ENCODE measurements around the gene AATK. TPM values are rescaled to one million over a fixed set of nuclear protein-coding genes. Genes with fewer than 3 reads are reported as not detected.
A peak's percentile ranks its signal among the peaks of the same experiment; 100 is the strongest.

The AATK gene
- total RNA-seq, 1 donor from 2014 or later, result 7.7 TPM

- Mint-ChIP-seq H3K27ac (ENCODE audit: unreplicated experiment) (no peak overlapping the region), H3K4me3 (ENCODE audit: unreplicated experiment) (no peak overlapping the region), H3K4me1 (ENCODE audit: unreplicated experiment) (peaks cover 5% of the 10 kb centered on the region), H3K9me3 (ENCODE audit: unreplicated experiment) (no peaks in the 10 kb centered on the region), H3K27me3 (ENCODE audit: unreplicated experiment) (peaks cover 17% of the 10 kb centered on the region), H3K36me3 (ENCODE audit: low read depth, unreplicated experiment) (no peaks in the 10 kb centered on the region)
- TF ChIP-seq CTCF (IDR thresholded peaks at IDR 0.05; ENCODE audit: unreplicated experiment), result no peak
- DNase-seq (ENCODE audit: low spot score), result no peak
These were observed 50.8 kb downstream of the AATK start for GRCh38 chr17:81115219-81115618.

- Mint-ChIP-seq H3K27ac (ENCODE audit: unreplicated experiment) (peak overlapping the region; percentile 61), H3K4me3 (ENCODE audit: unreplicated experiment) (no peak overlapping the region), H3K27me3 (ENCODE audit: unreplicated experiment) (peaks cover 17% of the 10 kb centered on the region), H3K9me3 (ENCODE audit: unreplicated experiment) (no peaks in the 10 kb centered on the region), H3K4me1 (ENCODE audit: unreplicated experiment) (peaks cover 5% of the 10 kb centered on the region), H3K36me3 (ENCODE audit: low read depth, unreplicated experiment) (no peaks in the 10 kb centered on the region)
- no peak for TF ChIP-seq CTCF (IDR thresholded peaks at IDR 0.05; ENCODE audit: unreplicated experiment)
- DNase-seq (ENCODE audit: low spot score), result no peak
These were observed 51.5 kb downstream of the AATK start for GRCh38 chr17:81114351-81115093.

GRCh38 chr17:81113158-81113724 lies 52.8 kb downstream of the AATK start:
- no peak for DNase-seq (ENCODE audit: low spot score)
- H3K9me3 Mint-ChIP-seq (ENCODE audit: unreplicated experiment), result no peaks in the 10 kb centered on the region
- H3K27ac Mint-ChIP-seq (ENCODE audit: unreplicated experiment), result no peak overlapping the region

GRCh38 chr17:81112450-81112849 lies 53.6 kb downstream of the AATK start:
- Mint-ChIP-seq H3K4me3 (ENCODE audit: unreplicated experiment) (no peak overlapping the region), H3K4me1 (ENCODE audit: unreplicated experiment) (no peaks in the 10 kb centered on the region), H3K27ac (ENCODE audit: unreplicated experiment) (no peak overlapping the region), H3K27me3 (ENCODE audit: unreplicated experiment) (peaks cover 17% of the 10 kb centered on the region), H3K36me3 (ENCODE audit: low read depth, unreplicated experiment) (no peaks in the 10 kb centered on the region), H3K9me3 (ENCODE audit: unreplicated experiment) (no peaks in the 10 kb centered on the region)
- DNase-seq (ENCODE audit: low spot score), result no peak
- no peak for TF ChIP-seq CTCF (IDR thresholded peaks at IDR 0.05; ENCODE audit: unreplicated experiment)

More at GRCh38 chr17:81113158-81113724, 52.8 kb downstream of the AATK start:
- no peak for TF ChIP-seq CTCF (IDR thresholded peaks at IDR 0.05; ENCODE audit: unreplicated experiment)
- no peaks in the 10 kb centered on the region for H3K36me3 Mint-ChIP-seq (ENCODE audit: low read depth, unreplicated experiment)
- peaks cover 17% of the 10 kb centered on the region for H3K27me3 Mint-ChIP-seq (ENCODE audit: unreplicated experiment)
- peaks cover under 1% of the 10 kb centered on the region for H3K4me1 Mint-ChIP-seq (ENCODE audit: unreplicated experiment)
- no peak overlapping the region for H3K4me3 Mint-ChIP-seq (ENCODE audit: unreplicated experiment)

GRCh38 chr17:81111066-81111465 lies 55.0 kb downstream of the AATK start:
- Mint-ChIP-seq H3K9me3 (ENCODE audit: unreplicated experiment) (no peaks in the 10 kb centered on the region), H3K27me3 (ENCODE audit: unreplicated experiment) (peaks cover 17% of the 10 kb centered on the region), H3K36me3 (ENCODE audit: low read depth, unreplicated experiment) (no peaks in the 10 kb centered on the region), H3K4me1 (ENCODE audit: unreplicated experiment) (no peaks in the 10 kb centered on the region), H3K27ac (ENCODE audit: unreplicated experiment) (no peak overlapping the region), H3K4me3 (ENCODE audit: unreplicated experiment) (no peak overlapping the region)
- DNase-seq (ENCODE audit: low spot score), result no peak
- no peak for TF ChIP-seq CTCF (IDR thresholded peaks at IDR 0.05; ENCODE audit: unreplicated experiment)
